Common myeloid progenitor, CD34-positive (primary cell): ENCODE data around the gene MED27.
A peak's percentile ranks its signal among the peaks of the same experiment; 100 is the strongest.

Source experiments
- CTCF ChIA-PET: fragments of 350-600 bp; sonication (Branson Sonifier 250); formaldehyde crosslinking; loops from one replicate; lab custom pipeline; 2021; ENCODE audit warnings: antibody characterized with exemption; lab: Charles Lee
- POLR2A ChIA-PET: fragments of 350-600 bp; sonication (Branson Sonifier 250); formaldehyde crosslinking; loops from one replicate; lab custom pipeline; 2021; ENCODE audit warnings: antibody characterized with exemption; lab: Charles Lee
- DNase-seq, 3 donors: peaks; one replicate each; pipeline versions ENCODE4 v3.0.0 to v3.0.0-alpha.2; 2013
- H3K27ac ChIP-seq, 2 experiments: 1 replicate in 1 of 2; 2 replicates in 1 of 2; pipeline ENCODE4 v1.7.0; 2013; ENCODE audit warnings: inconsistent platforms in 2 of 2, low read length in 2 of 2, mild to moderate bottlenecking in 2 of 2, low read depth in 1 of 2, moderate library complexity in 1 of 2; ENCODE audit not compliant: severe bottlenecking in 2 of 2, insufficient read depth in 1 of 2, poor library complexity in 1 of 2
- H3K27me3 ChIP-seq, 5 experiments: replicated peaks in 2 of 5; 1 replicate in 3 of 5; 2 replicates in 2 of 5; pipeline versions ENCODE4 v1.6.1 to v1.7.0; 2013; ENCODE audit warnings: low read length in 4 of 5, mild to moderate bottlenecking in 2 of 5, moderate library complexity in 2 of 5, inconsistent platforms in 1 of 5; ENCODE audit not compliant: insufficient read depth in 5 of 5, control insufficient read depth in 4 of 5
- H3K36me3 ChIP-seq, 4 experiments: 1 replicate in 2 of 4; 2 replicates in 2 of 4; pipeline versions ENCODE4 v1.6.1 to v1.7.0; 2013; ENCODE audit warnings: low read length in 3 of 4, control low read depth in 1 of 4, mild to moderate bottlenecking in 1 of 4; ENCODE audit not compliant: control insufficient read depth in 4 of 4, insufficient read depth in 4 of 4
- H3K4me1 ChIP-seq, 4 experiments: 1 replicate in 3 of 4; 2 replicates in 1 of 4; pipeline versions ENCODE4 v1.6.1 to v1.7.1; 2013; ENCODE audit warnings: low read length in 3 of 4, mild to moderate bottlenecking in 3 of 4, control low read depth in 1 of 4, inconsistent platforms in 1 of 4, moderate library complexity in 1 of 4; ENCODE audit not compliant: control insufficient read depth in 4 of 4, insufficient read depth in 4 of 4; ENCODE audit errors: control extremely low read depth in 1 of 4
- H3K4me3 ChIP-seq, 7 experiments: 1 replicate in 4 of 7; 2 replicates in 3 of 7; pipeline versions ENCODE4 v1.5.1 to v1.7.0; 2013; ENCODE audit warnings: mild to moderate bottlenecking in 7 of 7, low read length in 6 of 7, moderate library complexity in 6 of 7, inconsistent platforms in 2 of 7, low read depth in 2 of 7, control low read depth in 1 of 7; ENCODE audit not compliant: insufficient read depth in 4 of 7, control insufficient read depth in 1 of 7; ENCODE audit errors: extremely low read depth in 1 of 7
- H3K9me3 ChIP-seq, 5 experiments: 1 replicate in 4 of 5; 2 replicates in 1 of 5; pipeline versions ENCODE4 v1.6.1 to v1.7.1; 2013; ENCODE audit warnings: low read length in 4 of 5, mild to moderate bottlenecking in 2 of 5, inconsistent platforms in 1 of 5, low read depth in 1 of 5, moderate library complexity in 1 of 5; ENCODE audit not compliant: control insufficient read depth in 4 of 5, insufficient read depth in 2 of 5; ENCODE audit errors: control extremely low read depth in 1 of 5
- WGBS: methylation state at CpG from one replicate; pipeline ENCODE4 v1.1.5; 2013; ENCODE audit not compliant: insufficient coverage; 5-methylcytosine and 5-hydroxymethylcytosine counted together

MED27 gene

DNA sequence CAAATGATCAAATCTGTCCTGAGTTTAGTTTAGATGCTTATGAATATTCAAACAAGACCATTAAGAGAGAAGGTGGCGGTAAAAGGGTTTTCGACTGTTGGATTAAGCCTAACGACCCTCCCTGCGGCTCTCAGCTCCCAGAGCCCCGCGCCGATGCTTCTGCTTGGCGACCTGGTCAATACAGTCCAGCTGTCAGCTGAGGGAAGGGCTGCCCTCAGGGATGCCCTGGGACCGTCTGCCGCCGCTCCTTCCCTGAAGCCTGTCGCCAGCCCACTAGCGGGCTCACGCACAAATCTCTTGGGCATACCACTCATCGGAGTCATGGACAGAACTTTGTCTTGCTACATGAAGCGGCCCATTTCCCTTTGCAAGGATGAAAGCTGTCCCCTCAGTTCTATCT, 203.2 kb downstream of the MED27 start:
- Histone ChIP-seq H3K4me3 (no peak overlapping the region), H3K36me3 (peaks cover 0 to 2% (median 0%) of the 10 kb centered on the region in 4 experiments), H3K27me3 (no peaks in the 10 kb centered on the region), H3K27ac (no peak overlapping the region), H3K9me3 (no peaks in the 10 kb centered on the region), H3K4me1 (peaks cover 2 to 32% (median 25%) of the 10 kb centered on the region in 4 experiments)
- CTCF ChIA-PET = interaction anchor here (1.3 kb wide), 1 partner anchor 36 kb away, joined by 3 read pairs; no protein-coding TSS in a partner anchor
- DNase-seq = no peak
- 96% methylated on average over 16 of the region's 16 CpGs for WGBS
- POLR2A ChIA-PET = interaction anchor here (0.5 kb wide), 1 partner anchor 15 kb away, joined by 3 read pairs; no protein-coding TSS in a partner anchor

GRCh38 chr9:131875828-131876485, 203.7 kb downstream of the MED27 start:
- no peaks in the 10 kb centered on the region for H3K27me3 ChIP-seq
- no peak overlapping the region for H3K27ac ChIP-seq
- DNase-seq = peak; percentile 10 to 63 (median 52)
- H3K36me3 ChIP-seq = peaks cover 0 to 2% (median 0%) of the 10 kb centered on the region in 4 experiments
- peaks cover 0 to 27% (median 23%) of the 10 kb centered on the region in 4 experiments for H3K4me1 ChIP-seq
- CTCF ChIA-PET = interaction anchor here (1.3 kb wide), 1 partner anchor 36 kb away, joined by 3 read pairs; no protein-coding TSS in a partner anchor
- no peak overlapping the region for H3K4me3 ChIP-seq
- 72% methylated on average over 12 of the region's 17 CpGs for WGBS
- no peaks in the 10 kb centered on the region for H3K9me3 ChIP-seq
- POLR2A ChIA-PET = interaction anchor here (0.5 kb wide), 1 partner anchor 15 kb away, joined by 3 read pairs; no protein-coding TSS in a partner anchor

GRCh38 chr9:131874916-131875670, 204.6 kb downstream of the MED27 start:
- WGBS = 94% methylated on average over 11 of the region's 12 CpGs
- no peak for DNase-seq

GRCh38 chr9:131874447-131874846, 205.2 kb downstream of the MED27 start:
- Histone ChIP-seq H3K27me3 (no peaks in the 10 kb centered on the region), H3K4me3 (no peak overlapping the region), H3K4me1 (peaks cover 0 to 20% (median 17%) of the 10 kb centered on the region in 4 experiments), H3K9me3 (no peaks in the 10 kb centered on the region), H3K36me3 (peaks cover 0 to 2% (median 0%) of the 10 kb centered on the region in 4 experiments), H3K27ac (no peak overlapping the region)
- no peak for DNase-seq
- WGBS = 100% methylated on average over 11 of the region's 12 CpGs
- ChIA-PET POLR2A (no interaction called here), CTCF (no interaction called here)

More at GRCh38 chr9:131874916-131875670, 204.6 kb downstream of the MED27 start:
- no peaks in the 10 kb centered on the region for H3K27me3 ChIP-seq
- ChIA-PET POLR2A (no interaction called here), CTCF (interaction anchor here (0.6 kb wide), 1 partner anchor 1358 kb away, joined by 3 read pairs; no protein-coding TSS in a partner anchor)
- no peaks in the 10 kb centered on the region for H3K9me3 ChIP-seq
- no peak overlapping the region for H3K27ac ChIP-seq
- H3K4me1 ChIP-seq = peaks cover 0 to 26% (median 23%) of the 10 kb centered on the region in 4 experiments
- no peak overlapping the region for H3K4me3 ChIP-seq
- peaks cover 0 to 2% (median 0%) of the 10 kb centered on the region in 4 experiments for H3K36me3 ChIP-seq

- no peaks in the 10 kb centered on the region for H3K9me3 ChIP-seq
- POLR2A ChIA-PET = no interaction called here
- no peak overlapping the region for H3K4me3 ChIP-seq
- no peaks in the 10 kb centered on the region for H3K27me3 ChIP-seq
- H3K27ac ChIP-seq = no peak overlapping the region
- CTCF ChIA-PET = no interaction called here
- H3K36me3 ChIP-seq = peaks cover 0 to 2% (median 0%) of the 10 kb centered on the region in 4 experiments
- DNase-seq = no peak
- peaks cover 0 to 15% (median 13%) of the 10 kb centered on the region in 4 experiments for H3K4me1 ChIP-seq
- 98% methylated on average over 12 of the region's 13 CpGs for WGBS
These were observed 205.7 kb downstream of the MED27 start for GRCh38 chr9:131873891-131874440.

DNA sequence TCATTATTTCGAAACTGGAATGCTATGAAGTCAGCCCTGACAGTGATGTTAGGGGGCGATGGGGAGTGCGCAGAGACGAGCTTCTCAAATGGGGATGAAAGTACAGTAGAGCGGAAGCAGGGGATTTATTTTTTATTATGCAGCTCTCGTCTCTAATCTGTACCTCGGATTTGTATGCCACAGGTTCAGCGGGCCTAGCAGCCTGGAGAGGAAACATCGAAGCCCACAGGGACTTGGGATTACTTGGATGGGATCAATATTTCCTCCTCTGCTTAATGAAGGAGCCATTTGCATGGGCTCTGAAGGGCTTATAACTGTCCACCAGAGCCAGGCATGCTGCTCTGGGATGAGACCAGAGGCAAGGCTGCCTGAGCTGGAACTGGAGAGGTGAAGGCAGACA, 206.3 kb downstream of the MED27 start:
- peaks cover 0 to 11% (median 10%) of the 10 kb centered on the region in 4 experiments for H3K4me1 ChIP-seq
- H3K9me3 ChIP-seq = no peaks in the 10 kb centered on the region
- CTCF ChIA-PET = no interaction called here
- no peak overlapping the region for H3K27ac ChIP-seq
- no peaks in the 10 kb centered on the region for H3K27me3 ChIP-seq
- no peak overlapping the region for H3K4me3 ChIP-seq
- H3K36me3 ChIP-seq = peaks cover 0 to 2% (median 0%) of the 10 kb centered on the region in 4 experiments
- WGBS = 98% methylated on average over 9 of the region's 9 CpGs
- POLR2A ChIA-PET = no interaction called here
- no peak for DNase-seq
